Measurements from ENCODE around the gene ITGB2.
"Not testable (repeated sequence)": the region's sequence is repeated elsewhere in the genome, so short reads cannot be mapped to it uniquely, and the experiment has no call there.

The ITGB2 gene

GRCh38 chr21:44887126-44887806 lies 33.4 kb downstream of the ITGB2 start:
- no peak for DNase-seq (ENCODE audit: low read depth in 2 of 3, low spot score in 1 of 3)

- DNase-seq (ENCODE audit: low read depth in 2 of 3, low spot score in 1 of 3): no peak
Measured at GRCh38 chr21:44886113-44887075, 34.3 kb downstream of the ITGB2 start.

- no peak for DNase-seq (ENCODE audit: low read depth in 2 of 3, low spot score in 1 of 3)
Measured at GRCh38 chr21:44885615-44886014, 35.1 kb downstream of the ITGB2 start.

GRCh38 chr21:44884097-44884496 lies 36.6 kb downstream of the ITGB2 start:
- DNase-seq (ENCODE audit: low read depth in 2 of 3, low spot score in 1 of 3): no peak

GRCh38 chr21:44883250-44883649 lies 37.4 kb downstream of the ITGB2 start:
- DNase-seq (ENCODE audit: low read depth in 2 of 3, low spot score in 1 of 3): no peak

- DNase-seq (ENCODE audit: low read depth in 2 of 3, low spot score in 1 of 3): no peak
Measured at GRCh38 chr21:44881198-44881872, 39.4 kb downstream of the ITGB2 start.

- DNase-seq (ENCODE audit: low read depth in 2 of 3, low spot score in 1 of 3): no peak
Measured at GRCh38 chr21:44880405-44881197, 40.1 kb downstream of the ITGB2 start.

- not testable (repeated sequence) for DNase-seq (ENCODE audit: low read depth in 2 of 3, low spot score in 1 of 3)
Measured at GRCh38 chr21:44879238-44879637, 41.5 kb downstream of the ITGB2 start.

- no peak for DNase-seq (ENCODE audit: low read depth in 2 of 3, low spot score in 1 of 3)
Measured at GRCh38 chr21:44878053-44878982, 42.4 kb downstream of the ITGB2 start.

GRCh38 chr21:44876849-44877575 lies 43.7 kb downstream of the ITGB2 start:
- no peak for DNase-seq (ENCODE audit: low read depth in 2 of 3, low spot score in 1 of 3)

- no peak for DNase-seq (ENCODE audit: low read depth in 2 of 3, low spot score in 1 of 3)
Measured at GRCh38 chr21:44875316-44875700, 45.4 kb downstream of the ITGB2 start.

GRCh38 chr21:44874497-44875315 lies 46.0 kb downstream of the ITGB2 start:
- no peak for DNase-seq (ENCODE audit: low read depth in 2 of 3, low spot score in 1 of 3)

- no peak for DNase-seq (ENCODE audit: low read depth in 2 of 3, low spot score in 1 of 3)
Measured at GRCh38 chr21:44874240-44874496, 46.5 kb downstream of the ITGB2 start.

GRCh38 chr21:44873356-44874239 lies 47.1 kb downstream of the ITGB2 start, which contains the start of gene PTTG1IP:
Gene PTTG1IP (minus strand): TSS chr21:44873690. CDS start chr21:44873616, 74 bp downstream.
- peak; percentile 97 to 99 (median 98) for DNase-seq (ENCODE audit: low read depth in 2 of 3, low spot score in 1 of 3)

GRCh38 chr21:44872649-44873355 lies 47.9 kb downstream of the ITGB2 start:
- DNase-seq (ENCODE audit: low read depth in 2 of 3, low spot score in 1 of 3): no peak

GRCh38 chr21:44872323-44872648 lies 48.4 kb downstream of the ITGB2 start:
- no peak for DNase-seq (ENCODE audit: low read depth in 2 of 3, low spot score in 1 of 3)

Measured in stimulated activated CD4-positive, alpha-beta T cell treated with anti-CD3 and anti-CD28 coated beads, Interleukin-12 subunit alpha, Interleukin-12 subunit beta, amount 100 ng/mL, for 48 hours (primary cell).